HG03571 (cell line): Measurements from ENCODE around the gene HOXC4.
"Not testable (repeated sequence)": the region's sequence is repeated elsewhere in the genome, so short reads cannot be mapped to it uniquely, and the experiment has no call there.

Source experiments
- ATAC-seq: cut with Tn5 transposase; IDR thresholded peaks from one replicate; pipeline ENCODE4 v1.9.1; 2021; ENCODE audit not compliant: unreplicated experiment

Gene HOXC4

DNA sequence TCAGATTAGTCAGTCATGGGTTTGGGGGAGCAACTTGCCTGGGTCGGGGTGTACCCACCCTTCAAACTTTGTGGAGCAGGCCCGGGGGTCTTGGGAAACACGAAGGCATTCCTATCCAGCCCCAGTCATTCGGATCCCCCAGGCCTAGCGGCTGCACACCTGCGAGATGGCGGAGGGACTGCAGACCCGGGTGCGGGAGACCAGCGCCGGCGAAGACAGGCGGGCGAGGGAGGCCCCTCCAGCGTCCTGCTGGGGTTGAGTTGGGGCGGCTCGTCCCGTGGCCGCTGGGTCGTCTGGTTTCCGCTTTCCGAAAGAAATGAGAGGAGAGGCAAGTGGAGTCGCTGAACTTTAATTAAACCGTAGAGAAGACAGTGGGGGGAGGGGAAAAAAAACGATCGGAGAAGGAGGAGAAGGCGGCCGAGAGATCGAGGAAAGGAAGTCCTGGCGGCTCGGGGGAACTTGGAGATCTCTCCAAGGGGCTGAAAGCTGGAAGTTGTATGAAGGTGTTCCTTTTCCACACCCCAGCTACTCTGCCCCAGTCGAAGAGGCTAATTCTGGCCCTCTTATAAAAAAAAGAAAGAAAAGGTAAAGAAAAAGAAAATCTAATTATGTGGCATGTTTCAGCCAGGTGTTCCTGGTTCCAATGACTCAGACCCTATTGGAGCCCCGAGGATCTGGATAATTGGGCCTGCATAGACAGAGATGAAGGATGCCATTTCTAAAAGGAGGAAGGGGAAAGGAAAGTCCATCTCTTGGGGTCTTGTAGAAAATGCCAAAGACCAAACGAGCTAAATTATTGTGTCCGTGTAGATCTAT lies 28.2 kb downstream of the HOXC4 start:
- ATAC-seq, result not testable (repeated sequence)

DNA sequence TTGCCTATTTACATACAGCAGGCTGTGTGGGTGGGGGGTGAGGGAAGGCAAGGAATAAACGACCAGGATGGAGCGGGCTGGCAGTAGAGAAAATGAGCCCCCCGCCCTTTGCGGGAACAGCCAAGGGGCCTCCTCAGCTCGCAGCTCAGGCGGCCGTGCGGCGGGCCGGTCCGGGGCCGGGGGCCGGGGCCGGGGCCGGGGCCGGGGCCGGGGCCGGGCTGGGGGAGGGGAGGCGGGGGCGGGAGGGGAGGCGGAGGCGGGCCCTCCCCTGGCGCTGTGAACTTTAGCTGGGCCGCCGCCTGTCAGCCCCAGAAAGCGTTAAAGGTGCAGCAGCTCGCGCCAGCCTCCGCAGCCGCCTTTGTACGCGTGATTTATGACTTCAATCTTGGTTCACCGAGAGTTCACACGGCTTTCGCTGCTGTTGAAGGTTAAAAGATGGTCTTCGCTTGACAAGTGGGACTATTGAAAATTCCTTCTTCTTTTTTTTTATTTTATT lies 28.8 kb downstream of the HOXC4 start:
- no peak for ATAC-seq

DNA sequence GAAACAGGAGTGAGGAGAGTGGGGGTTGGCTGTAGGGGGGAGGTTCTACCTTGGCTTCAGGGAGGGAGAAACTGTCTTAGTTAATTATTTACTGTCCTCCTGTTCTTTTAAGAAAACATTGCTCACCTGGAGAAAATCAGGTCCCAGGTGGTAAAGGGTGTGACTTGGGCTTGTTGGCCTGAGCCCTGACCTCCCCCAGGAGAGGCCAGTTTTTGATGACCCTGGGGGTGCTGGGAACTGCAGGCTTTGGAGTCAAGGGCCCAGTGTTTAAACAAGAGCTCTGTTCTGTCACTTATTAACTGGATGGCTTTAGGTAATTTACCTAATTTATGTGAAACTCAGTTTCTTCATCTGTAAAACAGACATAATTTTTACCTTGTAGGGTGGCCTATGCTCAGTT lies 34.4 kb downstream of the HOXC4 start:
- ATAC-seq, result not testable (repeated sequence)

DNA sequence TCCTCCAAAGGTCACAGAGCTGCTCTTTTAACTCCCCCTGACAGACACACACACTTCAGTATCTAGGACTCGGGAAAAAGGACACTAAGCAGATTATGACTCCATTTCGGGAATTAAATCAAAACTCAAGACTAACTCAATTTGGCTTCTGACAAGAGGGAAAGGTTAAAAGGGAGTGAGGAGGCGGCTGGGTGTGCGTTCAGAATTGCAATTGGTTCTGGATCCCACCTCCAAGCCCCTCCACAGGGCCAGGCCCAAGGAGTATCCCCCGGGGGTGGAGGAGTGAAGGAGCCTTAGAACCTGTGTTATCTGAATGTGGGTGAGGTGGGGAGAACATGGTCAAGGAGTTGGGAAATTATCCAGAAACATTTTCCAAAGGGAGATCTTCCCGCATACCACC lies 35.8 kb downstream of the HOXC4 start:
- not testable (repeated sequence) for ATAC-seq

DNA sequence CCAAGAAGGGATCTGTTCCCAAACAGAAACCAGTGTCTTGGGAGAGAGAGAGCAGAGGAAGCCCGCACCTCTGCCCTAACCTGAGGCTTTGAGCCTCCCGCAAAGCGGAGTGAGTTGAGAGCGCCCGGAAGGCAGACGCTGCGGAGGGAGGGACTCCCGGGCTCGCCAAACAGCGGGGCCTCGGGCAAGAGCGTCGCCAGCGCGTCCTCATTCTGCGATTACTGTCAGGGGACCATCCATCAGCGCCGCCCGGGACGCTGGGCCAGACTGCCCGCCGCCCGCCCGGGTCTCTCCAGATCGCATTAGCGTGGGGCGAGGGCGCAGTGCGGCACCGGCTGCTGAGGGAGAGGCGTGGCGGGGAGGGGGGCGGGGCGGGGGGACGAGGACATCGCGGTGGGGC lies 36.7 kb downstream of the HOXC4 start:
- not testable (repeated sequence) for ATAC-seq

DNA sequence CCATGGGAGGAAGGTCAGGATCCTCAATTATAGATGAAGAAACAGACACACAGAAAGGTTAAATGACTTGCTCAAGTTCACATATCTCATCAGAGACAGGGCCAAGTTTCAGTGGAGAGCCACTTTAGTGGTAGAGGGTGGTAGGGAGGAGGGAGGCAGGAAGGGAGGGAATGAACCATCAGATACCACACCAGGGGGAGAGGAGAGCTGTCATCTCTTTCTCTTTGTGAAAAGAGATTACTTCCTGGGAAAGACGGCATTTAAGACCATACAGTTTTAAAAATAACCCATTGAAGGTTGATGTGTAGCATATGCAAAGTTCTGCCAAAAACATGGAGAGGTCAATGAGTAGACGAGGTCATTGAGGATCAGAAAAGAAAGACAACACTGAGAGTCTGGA lies 39.3 kb downstream of the HOXC4 start:
- ATAC-seq, result not testable (repeated sequence)

DNA sequence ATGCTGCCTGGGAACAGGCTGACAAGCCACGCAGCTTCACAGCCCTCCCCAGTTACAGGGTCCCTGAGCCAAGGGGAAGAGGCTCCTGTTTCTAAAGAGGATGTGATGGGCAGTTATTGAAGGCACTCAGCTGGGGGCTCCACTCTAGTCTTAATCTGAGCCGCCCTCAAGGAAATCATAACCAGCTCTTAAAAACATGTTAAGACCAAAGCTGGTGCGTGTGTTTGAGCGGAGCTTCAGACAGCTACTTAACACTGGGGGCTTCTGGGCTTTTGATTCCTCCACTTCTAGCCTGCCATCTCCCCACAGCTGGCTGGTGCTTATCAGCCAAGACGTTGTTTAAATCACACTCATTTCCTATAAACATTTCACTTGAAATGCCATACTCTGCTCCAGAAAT lies 42.3 kb downstream of the HOXC4 start:
- ATAC-seq, result not testable (repeated sequence)

DNA sequence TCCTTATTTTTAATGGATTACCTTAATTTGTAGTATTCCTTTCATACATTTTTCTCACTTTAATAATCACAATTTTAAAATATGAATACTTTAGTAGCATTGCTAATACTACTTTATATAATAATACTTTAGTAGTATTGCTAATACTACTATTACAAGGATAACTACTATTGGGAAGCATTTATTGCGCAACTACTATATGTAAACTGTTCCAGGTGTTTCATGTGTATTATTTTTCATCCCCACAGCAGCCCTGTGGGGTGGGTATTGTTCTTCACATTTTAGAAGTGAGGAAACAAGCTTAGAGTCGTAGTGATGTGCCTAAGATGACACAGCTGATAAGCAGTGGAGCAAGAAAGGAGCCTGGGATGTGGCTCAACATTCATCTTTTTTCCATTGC lies 45.0 kb downstream of the HOXC4 start:
- ATAC-seq, result not testable (repeated sequence)

DNA sequence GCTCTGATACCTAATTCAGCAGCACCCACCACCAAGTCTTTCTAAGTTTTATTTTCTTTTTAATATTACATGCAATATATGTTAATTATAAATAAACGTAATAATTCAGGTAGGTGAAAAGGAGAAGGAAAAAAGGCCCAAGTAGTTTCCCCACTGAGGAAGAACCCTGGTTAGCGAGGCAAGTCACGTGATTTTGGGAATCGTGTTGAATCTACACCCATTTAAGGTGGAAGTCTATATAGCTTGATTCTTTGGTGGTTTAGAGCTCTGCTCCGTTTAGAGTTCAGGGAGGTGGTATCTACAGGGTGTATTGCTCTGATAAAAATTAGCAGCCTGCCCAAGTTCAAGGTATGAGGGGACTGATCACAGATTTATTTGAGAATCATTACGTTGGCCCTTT lies 47.0 kb downstream of the HOXC4 start:
- not testable (repeated sequence) for ATAC-seq

DNA sequence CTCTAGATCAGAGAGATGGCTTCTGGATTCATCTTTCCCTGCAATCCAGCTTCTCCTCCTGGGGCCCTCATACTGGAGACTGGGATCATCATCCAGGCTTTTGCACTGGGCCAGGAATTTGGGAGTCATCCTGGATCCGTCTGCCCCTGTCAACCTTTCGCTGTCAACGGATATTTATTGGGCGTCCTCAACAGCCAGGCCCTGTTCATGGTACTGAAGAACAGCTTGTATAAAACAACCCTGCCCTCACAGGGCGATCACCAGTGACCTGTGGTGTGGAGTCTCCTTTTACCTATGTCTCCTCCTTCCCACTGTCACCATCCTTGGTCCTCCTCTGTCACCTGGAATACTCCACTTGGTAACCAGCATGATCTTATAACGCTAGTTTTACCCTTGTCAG lies 48.6 kb downstream of the HOXC4 start:
- not testable (repeated sequence) for ATAC-seq

DNA sequence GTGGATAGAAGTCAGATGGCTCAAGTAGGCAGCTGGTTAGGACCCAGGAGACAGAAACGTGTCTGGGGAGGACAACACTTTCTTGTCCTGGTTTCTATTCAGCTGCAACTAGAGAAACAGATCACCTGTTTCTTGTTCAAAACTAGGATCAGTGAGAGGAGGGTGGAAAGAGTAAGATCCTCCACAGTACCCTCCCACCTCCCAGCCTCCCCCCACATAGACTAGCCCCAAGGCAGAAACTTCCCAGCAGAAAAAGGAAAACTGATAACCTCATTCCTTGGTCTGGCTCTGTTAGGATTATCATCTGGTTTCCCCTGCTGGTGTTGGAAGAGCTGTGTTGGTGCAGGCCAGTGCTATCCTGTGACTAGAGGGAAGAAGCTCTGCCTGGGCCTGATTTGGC lies 50.2 kb downstream of the HOXC4 start:
- ATAC-seq, result not testable (repeated sequence)
